Measurements from ENCODE around the gene ENOX1.

ENOX1 gene

GRCh38 chr13:43414111-43414510, 372.7 kb downstream of the ENOX1 start:
- no peak for TF ChIP-seq ZNF274 (IDR thresholded peaks at IDR 0.05; ENCODE audit: low read depth, low read length)
- no peak overlapping the region for H3K4me3 ChIP-seq (ENCODE audit: low read length)

- TF ChIP-seq ZNF274 (IDR thresholded peaks at IDR 0.05; ENCODE audit: low read depth, low read length): no peak
- H3K4me3 ChIP-seq (ENCODE audit: low read length): no peak overlapping the region
Measured at GRCh38 chr13:43411741-43412140, 375.0 kb downstream of the ENOX1 start.

GRCh38 chr13:43411211-43411610, 375.6 kb downstream of the ENOX1 start:
- TF ChIP-seq ZNF274 (IDR thresholded peaks at IDR 0.05; ENCODE audit: low read depth, low read length): no peak
- no peak overlapping the region for H3K4me3 ChIP-seq (ENCODE audit: low read length)

- no peak for TF ChIP-seq ZNF274 (IDR thresholded peaks at IDR 0.05; ENCODE audit: low read depth, low read length)
- no peak overlapping the region for H3K4me3 ChIP-seq (ENCODE audit: low read length)
Measured at GRCh38 chr13:43408274-43408673, 378.5 kb downstream of the ENOX1 start.

GRCh38 chr13:43407023-43407581, 379.7 kb downstream of the ENOX1 start:
- no peak for TF ChIP-seq ZNF274 (IDR thresholded peaks at IDR 0.05; ENCODE audit: low read depth, low read length)

GRCh38 chr13:43405457-43405856, 381.3 kb downstream of the ENOX1 start:
- no peak for TF ChIP-seq ZNF274 (IDR thresholded peaks at IDR 0.05; ENCODE audit: low read depth, low read length)

More at GRCh38 chr13:43407023-43407581, 379.7 kb downstream of the ENOX1 start:
- H3K4me3 ChIP-seq (ENCODE audit: low read length): no peak overlapping the region

GRCh38 chr13:43402380-43402779, 384.4 kb downstream of the ENOX1 start:
- no peak for TF ChIP-seq ZNF274 (IDR thresholded peaks at IDR 0.05; ENCODE audit: low read depth, low read length)

More at GRCh38 chr13:43405457-43405856, 381.3 kb downstream of the ENOX1 start:
- H3K4me3 ChIP-seq (ENCODE audit: low read length): no peak overlapping the region

GRCh38 chr13:43401361-43401760, 385.4 kb downstream of the ENOX1 start:
- no peak overlapping the region for H3K4me3 ChIP-seq (ENCODE audit: low read length)
- TF ChIP-seq ZNF274 (IDR thresholded peaks at IDR 0.05; ENCODE audit: low read depth, low read length): no peak

More at GRCh38 chr13:43402380-43402779, 384.4 kb downstream of the ENOX1 start:
- no peak overlapping the region for H3K4me3 ChIP-seq (ENCODE audit: low read length)

GRCh38 chr13:43397111-43397510, 389.7 kb downstream of the ENOX1 start:
- no peak overlapping the region for H3K4me3 ChIP-seq (ENCODE audit: low read length)
- no peak for TF ChIP-seq ZNF274 (IDR thresholded peaks at IDR 0.05; ENCODE audit: low read depth, low read length)

GRCh38 chr13:43391036-43391435, 395.7 kb downstream of the ENOX1 start:
- TF ChIP-seq ZNF274 (IDR thresholded peaks at IDR 0.05; ENCODE audit: low read depth, low read length): no peak
- H3K4me3 ChIP-seq (ENCODE audit: low read length): peak overlapping the region; percentile 41; the same call in 1 of the 2 replicates

GRCh38 chr13:43390619-43391018, 396.2 kb downstream of the ENOX1 start:
- TF ChIP-seq ZNF274 (IDR thresholded peaks at IDR 0.05; ENCODE audit: low read depth, low read length): no peak
- peak overlapping the region; percentile 41; the same call in 1 of the 2 replicates for H3K4me3 ChIP-seq (ENCODE audit: low read length)

- no peak overlapping the region for H3K4me3 ChIP-seq (ENCODE audit: low read length)
- TF ChIP-seq ZNF274 (IDR thresholded peaks at IDR 0.05; ENCODE audit: low read depth, low read length): no peak
Measured at GRCh38 chr13:43389983-43390382, 396.8 kb downstream of the ENOX1 start.

- no peak overlapping the region for H3K4me3 ChIP-seq (ENCODE audit: low read length)
- TF ChIP-seq ZNF274 (IDR thresholded peaks at IDR 0.05; ENCODE audit: low read depth, low read length): no peak
Measured at GRCh38 chr13:43389573-43389972, 397.2 kb downstream of the ENOX1 start.

GRCh38 chr13:43388282-43389034, 398.3 kb downstream of the ENOX1 start:
- TF ChIP-seq ZNF274 (IDR thresholded peaks at IDR 0.05; ENCODE audit: low read depth, low read length): no peak
- no peak overlapping the region; the same call in 1 of the 2 replicates for H3K4me3 ChIP-seq (ENCODE audit: low read length)

- no peak for TF ChIP-seq ZNF274 (IDR thresholded peaks at IDR 0.05; ENCODE audit: low read depth, low read length)
- H3K4me3 ChIP-seq (ENCODE audit: low read length): no peak overlapping the region
Measured at GRCh38 chr13:43387880-43388279, 398.9 kb downstream of the ENOX1 start.
